CD4-positive, alpha-beta T cell treated with Interleukin-6 at 100 ng/mL for 8 hours (primary cell): Measurements from ENCODE around the gene PLAC8L1.

ENCODE experiments used
- DNase-seq: peaks from one replicate; pipeline ENCODE4 v3.0.0-alpha.2; 2020; ENCODE audit warnings: mixed read lengths, low spot score

Gene PLAC8L1

GRCh38 chr5:146079695-146080373 lies 25.5 kb downstream of the PLAC8L1 start:
- DNase-seq = no peak

GRCh38 chr5:146078566-146078965 lies 26.8 kb downstream of the PLAC8L1 start:
- no peak for DNase-seq

- DNase-seq = no peak
These were observed 28.9 kb downstream of the PLAC8L1 start for GRCh38 chr5:146076455-146076854.

- no peak for DNase-seq
These were observed 29.3 kb downstream of the PLAC8L1 start for GRCh38 chr5:146076028-146076427.

- DNase-seq = no peak
These were observed 32.0 kb downstream of the PLAC8L1 start for GRCh38 chr5:146073239-146073900.

GRCh38 chr5:146072595-146072994 lies 32.8 kb downstream of the PLAC8L1 start:
- DNase-seq = no peak

- no peak for DNase-seq
These were observed 34.2 kb downstream of the PLAC8L1 start for GRCh38 chr5:146071171-146071570.

- DNase-seq = no peak
These were observed 34.6 kb downstream of the PLAC8L1 start for GRCh38 chr5:146070746-146071145.

- DNase-seq = no peak
These were observed 35.6 kb downstream of the PLAC8L1 start for GRCh38 chr5:146069780-146070099.

- no peak for DNase-seq
These were observed 36.2 kb downstream of the PLAC8L1 start for GRCh38 chr5:146068977-146069779.

- DNase-seq = no peak
These were observed 37.2 kb downstream of the PLAC8L1 start for GRCh38 chr5:146068206-146068605.

- DNase-seq = no peak
These were observed 38.4 kb downstream of the PLAC8L1 start for GRCh38 chr5:146066968-146067367.

GRCh38 chr5:146060221-146060585 lies 45.2 kb downstream of the PLAC8L1 start:
- DNase-seq = no peak

- no peak for DNase-seq
These were observed 45.7 kb downstream of the PLAC8L1 start for GRCh38 chr5:146059460-146060220.

- no peak for DNase-seq
These were observed 49.9 kb downstream of the PLAC8L1 start for GRCh38 chr5:146055432-146055831.

- DNase-seq = no peak
These were observed 52.6 kb downstream of the PLAC8L1 start for GRCh38 chr5:146052780-146053179.

GRCh38 chr5:146051678-146052077 lies 53.7 kb downstream of the PLAC8L1 start:
- DNase-seq = no peak

- no peak for DNase-seq
These were observed 55.3 kb downstream of the PLAC8L1 start for GRCh38 chr5:146050086-146050485.

GRCh38 chr5:146049704-146050026 lies 55.7 kb downstream of the PLAC8L1 start:
- DNase-seq = no peak

- DNase-seq = no peak
These were observed 56.2 kb downstream of the PLAC8L1 start for GRCh38 chr5:146048994-146049703.

GRCh38 chr5:146047396-146047795 lies 58.0 kb downstream of the PLAC8L1 start:
- no peak for DNase-seq

- no peak for DNase-seq
These were observed 61.7 kb downstream of the PLAC8L1 start for GRCh38 chr5:146043722-146044121.
